Liver (tissue), 9 donors: ENCODE data around the gene POLG. TPM values are rescaled to one million over a fixed set of nuclear protein-coding genes. Genes with fewer than 3 reads are reported as not detected.

Source experiments
- DNase-seq: peaks from one replicate; pipeline ENCODE4 v3.0.0-alpha.2; 2017; ENCODE audit warnings: low spot score
- H3K27ac ChIP-seq, 2 donors: one replicate each; pipeline ENCODE4 v1.7.0; 2013; ENCODE audit warnings: inconsistent platforms in 2 of 2, low read length in 2 of 2, control low read depth in 1 of 2, low read depth in 1 of 2, mild to moderate bottlenecking in 1 of 2
- H3K27me3 ChIP-seq, 4 donors: one replicate each; pipeline versions ENCODE4 v1.6.1 to v1.7.0; 2013; ENCODE audit warnings: low read length in 3 of 4, inconsistent platforms in 1 of 4, mild to moderate bottlenecking in 1 of 4, moderate library complexity in 1 of 4; ENCODE audit not compliant: control insufficient read depth in 4 of 4, insufficient read depth in 4 of 4
- H3K36me3 ChIP-seq, 4 donors: one replicate each; pipeline versions ENCODE4 v1.6.1 to v1.7.0; 2013; ENCODE audit warnings: low read length in 3 of 4, mild to moderate bottlenecking in 3 of 4, low read depth in 1 of 4, moderate library complexity in 1 of 4; ENCODE audit not compliant: control insufficient read depth in 4 of 4, insufficient read depth in 3 of 4
- H3K4me1 ChIP-seq, 4 donors: one replicate each; pipeline versions ENCODE4 v1.6.1 to v1.7.0; 2013; ENCODE audit warnings: low read length in 3 of 4, mild to moderate bottlenecking in 3 of 4, moderate library complexity in 1 of 4; ENCODE audit not compliant: control insufficient read depth in 4 of 4, insufficient read depth in 4 of 4
- H3K4me3 ChIP-seq, 3 donors: one replicate each; pipeline versions ENCODE4 v1.6.1 to v1.7.0; 2013; ENCODE audit warnings: low read length in 3 of 3, control low read depth in 1 of 3, low read depth in 1 of 3, mild to moderate bottlenecking in 1 of 3
- H3K9ac ChIP-seq, 2 donors: one replicate each; pipeline ENCODE4 v1.7.0; 2013; ENCODE audit warnings: low read length in 2 of 2, mild to moderate bottlenecking in 2 of 2, moderate library complexity in 2 of 2, control low read depth in 1 of 2, low read depth in 1 of 2
- H3K9me3 ChIP-seq, 4 donors: one replicate each; pipeline versions ENCODE4 v1.6.1 to v1.7.0; 2013; ENCODE audit warnings: low read length in 3 of 4; ENCODE audit not compliant: control insufficient read depth in 4 of 4
- ATF3 ChIP-seq: IDR thresholded peaks from 2 replicates; pipeline ENCODE4 v1.6.1; 2016; ENCODE audit warnings: antibody characterized with exemption
- CTCF ChIP-seq: fragments of 150-350 bp; IDR thresholded peaks from 2 replicates; pipeline ENCODE4 v1.5.1; 2017; ENCODE audit warnings: improper control_type of control experiment, low read depth, low read length; ENCODE audit not compliant: missing input control
- EGR1 ChIP-seq, 2 donors: IDR thresholded peaks; 2 replicates each; pipeline ENCODE4 v1.6.1; 2016 to 2018; ENCODE audit warnings: antibody characterized with exemption in 2 of 2, low read depth in 2 of 2
- FOXA1 ChIP-seq: IDR thresholded peaks from 2 replicates; pipeline ENCODE4 v1.6.1; 2016; ENCODE audit warnings: antibody characterized with exemption
- FOXA2 ChIP-seq: IDR thresholded peaks from 2 replicates; pipeline ENCODE4 v1.6.1; 2016; ENCODE audit warnings: antibody characterized with exemption
- GABPA ChIP-seq, 2 donors: IDR thresholded peaks in 1 of 2; conservative IDR thresholded peaks in 1 of 2; 2 replicates each; pipeline ENCODE4 v1.6.1; 2016; ENCODE audit warnings: antibody characterized with exemption in 2 of 2, mild to moderate bottlenecking in 1 of 2, moderate library complexity in 1 of 2
- HNF4A ChIP-seq, 2 donors: conservative IDR thresholded peaks; 2 replicates each; pipeline ENCODE4 v1.6.1; 2016; ENCODE audit warnings: antibody characterized with exemption in 2 of 2, mild to moderate bottlenecking in 2 of 2
- HNF4G ChIP-seq: IDR thresholded peaks from 2 replicates; pipeline ENCODE4 v1.6.1; 2016; ENCODE audit warnings: antibody characterized with exemption
- JUND ChIP-seq, 2 donors: IDR thresholded peaks; 2 replicates each; pipeline ENCODE4 v1.6.1; 2016; ENCODE audit warnings: antibody characterized with exemption in 2 of 2
- MAX ChIP-seq: IDR thresholded peaks from 2 replicates; pipeline ENCODE4 v1.6.1; 2016; ENCODE audit warnings: antibody characterized with exemption
- NR2F2 ChIP-seq: IDR thresholded peaks from 2 replicates; pipeline ENCODE4 v1.6.1; 2016; ENCODE audit warnings: antibody characterized with exemption
- RAD21 ChIP-seq, 2 donors: IDR thresholded peaks; 2 replicates each; pipeline ENCODE4 v1.6.1; 2016; ENCODE audit warnings: antibody characterized with exemption in 2 of 2, mild to moderate bottlenecking in 2 of 2
- REST ChIP-seq: IDR thresholded peaks from 2 replicates; pipeline ENCODE4 v1.6.1; 2016; ENCODE audit warnings: antibody characterized with exemption, mild to moderate bottlenecking
- RXRA ChIP-seq, 2 donors: IDR thresholded peaks; 2 replicates each; pipeline ENCODE4 v1.6.1; 2017 to 2018; ENCODE audit warnings: antibody characterized with exemption in 2 of 2, mild to moderate bottlenecking in 1 of 2
- SP1 ChIP-seq: IDR thresholded peaks from 2 replicates; pipeline ENCODE4 v1.6.1; 2018; ENCODE audit warnings: antibody characterized with exemption, mild to moderate bottlenecking
- TAF1 ChIP-seq: conservative IDR thresholded peaks from 2 replicates; pipeline ENCODE4 v1.6.1; 2016; ENCODE audit warnings: antibody characterized with exemption, mild to moderate bottlenecking
- ZBTB33 ChIP-seq: IDR thresholded peaks from 2 replicates; pipeline ENCODE4 v1.6.1; 2016; ENCODE audit warnings: antibody characterized with exemption
- WGBS: extraction: QIAGEN DNeasy Blood & Tissue Kit; methylation state at CpG from one replicate; pipeline ENCODE4 v1.1.7; 2013; 5-methylcytosine and 5-hydroxymethylcytosine counted together
- polyA plus RNA-seq, 2 donors: library from polyadenylated mRNA; stranded (reverse) in 1 of 2; unstranded in 1 of 2; fragments of 200-250 nt in 1 of 2; fragments of >200 nt in 1 of 2; fragmentation: Nextera tagmentation in 1 of 2; extraction: Ambion mirVana in 1 of 2; gene quantifications; one replicate each; pipeline versions ENCODE4 v1.2.1 to v1.2.3, GENCODE V29; 2013 to 2015
- total RNA-seq, 2 donors: library from RNA; depleted of rRNA; stranded (reverse); fragments of >200 nt; gene quantifications; one replicate each; pipeline ENCODE4 v1.2.3, GENCODE V29; 2014
- donor health status: healthy.
- donor health status: healthy.
- donor health status: healthy.
- donor health status: healthy.
- donor health status: healthy.

The POLG gene
- total and polyA plus RNA-seq, 4 donors, result 15.2 to 53.1 (median 31.4) TPM

- no peak for TF ChIP-seq HNF4G
- TF ChIP-seq EGR1 (IDR thresholded peaks at IDR 0.05; ENCODE audit: low read depth in 2 of 2), result no peak
- TF ChIP-seq SP1, result no peak
- no peak for TF ChIP-seq GABPA (IDR thresholded peaks at IDR 0.05 in 1 of 2, conservative IDR thresholded peaks at IDR 0.05 in 1 of 2)
- TF ChIP-seq NR2F2, result no peak
- no peak for TF ChIP-seq FOXA2
- no peak for TF ChIP-seq CTCF
- TF ChIP-seq RAD21 (IDR thresholded peaks at IDR 0.05), result no peak
- TF ChIP-seq MAX, result no peak
- TF ChIP-seq TAF1, result no peak
- no peak for TF ChIP-seq REST
- TF ChIP-seq HNF4A (conservative IDR thresholded peaks at IDR 0.05), result no peak
- TF ChIP-seq ZBTB33, result no peak
- WGBS, result 59% methylated on average over 3 of the region's 3 CpGs
- Histone ChIP-seq H3K27me3 (peaks cover 6 to 12% (median 7%) of the 10 kb centered on the region in 4 donors), H3K36me3 (no peaks in the 10 kb centered on the region), H3K4me1 (peaks cover 7 to 13% (median 8%) of the 10 kb centered on the region in 4 donors), H3K9ac (no peak overlapping the region), H3K9me3 (no peaks in the 10 kb centered on the region), H3K4me3 (no peak overlapping the region), H3K27ac (no peak overlapping the region)
- DNase-seq, result no peak
Measured at GRCh38 chr15:89381331-89381730, 46.7 kb upstream of the POLG start.

GRCh38 chr15:89379818-89380217 lies 45.2 kb upstream of the POLG start:
- no peak for DNase-seq
- Histone ChIP-seq H3K9me3 (peaks cover 0 to 2% (median 0%) of the 10 kb centered on the region in 4 donors), H3K27me3 (peaks cover 7 to 17% (median 13%) of the 10 kb centered on the region in 4 donors), H3K4me1 (peaks cover 7 to 13% (median 8%) of the 10 kb centered on the region in 4 donors), H3K36me3 (no peaks in the 10 kb centered on the region), H3K9ac (no peak overlapping the region), H3K4me3 (no peak overlapping the region), H3K27ac (no peak overlapping the region)
- WGBS, result 47% methylated on average over 5 of the region's 5 CpGs
- TF ChIP-seq FOXA2, result no peak
- TF ChIP-seq ZBTB33, result no peak
- TF ChIP-seq MAX, result no peak
- TF ChIP-seq FOXA1, result no peak
- TF ChIP-seq CTCF, result no peak
- no peak for TF ChIP-seq SP1
- TF ChIP-seq ATF3, result no peak
- TF ChIP-seq HNF4A (conservative IDR thresholded peaks at IDR 0.05), result no peak
- no peak for TF ChIP-seq EGR1 (IDR thresholded peaks at IDR 0.05; ENCODE audit: low read depth in 2 of 2)
- TF ChIP-seq JUND (IDR thresholded peaks at IDR 0.05), result no peak
- TF ChIP-seq RXRA (IDR thresholded peaks at IDR 0.05), result no peak
- TF ChIP-seq GABPA (IDR thresholded peaks at IDR 0.05 in 1 of 2, conservative IDR thresholded peaks at IDR 0.05 in 1 of 2), result no peak
